HG02884 (cell line): Measurements from ENCODE around the gene PPRC1.

Source experiments
- ATAC-seq: cut with Tn5 transposase; IDR thresholded peaks from one replicate; pipeline ENCODE4 v1.9.1; 2021; ENCODE audit warnings: mild to moderate bottlenecking, moderate library complexity; ENCODE audit not compliant: unreplicated experiment

PPRC1 gene, protein sequence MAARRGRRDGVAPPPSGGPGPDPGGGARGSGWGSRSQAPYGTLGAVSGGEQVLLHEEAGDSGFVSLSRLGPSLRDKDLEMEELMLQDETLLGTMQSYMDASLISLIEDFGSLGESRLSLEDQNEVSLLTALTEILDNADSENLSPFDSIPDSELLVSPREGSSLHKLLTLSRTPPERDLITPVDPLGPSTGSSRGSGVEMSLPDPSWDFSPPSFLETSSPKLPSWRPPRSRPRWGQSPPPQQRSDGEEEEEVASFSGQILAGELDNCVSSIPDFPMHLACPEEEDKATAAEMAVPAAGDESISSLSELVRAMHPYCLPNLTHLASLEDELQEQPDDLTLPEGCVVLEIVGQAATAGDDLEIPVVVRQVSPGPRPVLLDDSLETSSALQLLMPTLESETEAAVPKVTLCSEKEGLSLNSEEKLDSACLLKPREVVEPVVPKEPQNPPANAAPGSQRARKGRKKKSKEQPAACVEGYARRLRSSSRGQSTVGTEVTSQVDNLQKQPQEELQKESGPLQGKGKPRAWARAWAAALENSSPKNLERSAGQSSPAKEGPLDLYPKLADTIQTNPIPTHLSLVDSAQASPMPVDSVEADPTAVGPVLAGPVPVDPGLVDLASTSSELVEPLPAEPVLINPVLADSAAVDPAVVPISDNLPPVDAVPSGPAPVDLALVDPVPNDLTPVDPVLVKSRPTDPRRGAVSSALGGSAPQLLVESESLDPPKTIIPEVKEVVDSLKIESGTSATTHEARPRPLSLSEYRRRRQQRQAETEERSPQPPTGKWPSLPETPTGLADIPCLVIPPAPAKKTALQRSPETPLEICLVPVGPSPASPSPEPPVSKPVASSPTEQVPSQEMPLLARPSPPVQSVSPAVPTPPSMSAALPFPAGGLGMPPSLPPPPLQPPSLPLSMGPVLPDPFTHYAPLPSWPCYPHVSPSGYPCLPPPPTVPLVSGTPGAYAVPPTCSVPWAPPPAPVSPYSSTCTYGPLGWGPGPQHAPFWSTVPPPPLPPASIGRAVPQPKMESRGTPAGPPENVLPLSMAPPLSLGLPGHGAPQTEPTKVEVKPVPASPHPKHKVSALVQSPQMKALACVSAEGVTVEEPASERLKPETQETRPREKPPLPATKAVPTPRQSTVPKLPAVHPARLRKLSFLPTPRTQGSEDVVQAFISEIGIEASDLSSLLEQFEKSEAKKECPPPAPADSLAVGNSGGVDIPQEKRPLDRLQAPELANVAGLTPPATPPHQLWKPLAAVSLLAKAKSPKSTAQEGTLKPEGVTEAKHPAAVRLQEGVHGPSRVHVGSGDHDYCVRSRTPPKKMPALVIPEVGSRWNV (N-terminal part only)

DNA sequence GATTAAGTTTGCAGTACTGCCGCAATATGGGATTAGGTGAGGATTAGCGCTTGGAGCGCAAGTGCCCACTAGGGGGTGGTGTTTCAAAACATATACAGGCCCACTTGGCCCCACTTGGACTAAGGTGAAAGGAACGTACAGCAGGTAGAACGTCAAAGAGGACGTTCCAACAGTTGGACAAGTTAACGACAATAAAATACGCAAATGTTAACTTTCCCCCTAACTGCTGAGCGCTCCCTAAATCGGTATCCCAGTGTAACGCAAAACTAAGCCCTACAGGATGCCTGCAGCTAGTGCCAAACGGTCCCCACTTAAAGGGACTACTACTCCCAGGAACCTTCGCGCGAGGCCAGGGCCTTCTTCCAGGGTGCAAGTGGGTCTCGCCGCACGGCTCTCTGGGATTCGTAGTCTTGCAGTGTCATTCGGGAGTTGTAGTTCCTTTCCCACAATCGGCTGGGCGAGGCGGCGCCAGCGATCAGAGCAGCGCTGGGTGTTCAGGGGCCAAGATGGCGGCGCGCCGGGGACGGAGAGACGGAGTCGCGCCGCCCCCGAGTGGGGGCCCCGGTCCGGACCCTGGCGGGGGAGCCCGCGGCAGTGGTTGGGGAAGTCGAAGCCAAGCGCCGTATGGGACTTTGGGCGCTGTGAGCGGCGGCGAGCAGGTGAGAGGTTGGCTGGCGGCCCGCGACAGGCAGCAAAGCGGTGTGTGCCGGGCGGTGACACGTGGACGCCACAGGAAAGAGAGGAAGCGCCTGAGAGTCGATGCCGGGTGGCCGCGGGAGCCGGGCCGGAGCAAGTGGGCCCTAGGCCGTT lies at the start of gene PPRC1:
Gene PPRC1 (plus strand): TSS at position 478 of the 810 bp plus-strand sequence. CDS start 29 bp downstream, at position 507.
- ATAC-seq: peak; percentile 87

DNA sequence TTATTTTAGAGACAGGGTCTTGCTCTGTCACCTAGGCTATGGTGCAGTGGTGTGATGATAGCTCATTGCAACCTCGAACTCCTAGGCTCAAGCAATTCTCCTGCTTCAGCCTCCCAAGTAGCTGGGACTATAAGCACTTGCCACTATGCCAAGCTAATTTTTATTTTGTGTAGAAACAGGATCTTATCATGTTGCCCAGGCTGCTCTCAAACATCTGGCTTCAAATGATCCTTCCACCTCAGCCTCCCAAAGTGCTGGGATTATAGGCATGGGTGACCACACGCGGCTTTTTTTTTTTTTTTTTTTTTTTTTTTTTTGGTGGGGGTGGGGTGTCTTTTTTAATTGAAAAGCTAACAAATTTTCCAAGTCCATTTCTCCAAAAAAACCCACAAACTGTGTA lies 49.3 kb upstream of the PPRC1 start:
- ATAC-seq: no peak

DNA sequence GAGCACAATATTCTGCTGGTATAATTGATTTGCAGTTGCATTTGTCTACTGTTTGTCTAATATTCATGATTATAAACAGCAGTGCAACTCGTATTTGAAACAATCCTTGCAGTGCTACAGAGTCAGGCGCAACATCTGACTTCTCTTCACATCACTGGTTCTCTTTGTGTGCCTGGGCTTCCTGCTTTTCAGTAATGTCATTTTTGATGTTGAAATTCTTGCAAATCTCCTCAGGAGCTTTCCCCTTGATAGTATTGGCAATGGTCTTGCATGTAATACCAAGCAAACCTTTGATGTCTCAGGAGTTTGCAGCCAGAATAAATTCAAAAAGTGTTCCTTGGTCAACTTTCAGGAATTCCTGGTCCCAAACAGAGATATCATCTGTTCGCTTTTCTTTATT lies 47.5 kb upstream of the PPRC1 start:
- ATAC-seq: no peak

DNA sequence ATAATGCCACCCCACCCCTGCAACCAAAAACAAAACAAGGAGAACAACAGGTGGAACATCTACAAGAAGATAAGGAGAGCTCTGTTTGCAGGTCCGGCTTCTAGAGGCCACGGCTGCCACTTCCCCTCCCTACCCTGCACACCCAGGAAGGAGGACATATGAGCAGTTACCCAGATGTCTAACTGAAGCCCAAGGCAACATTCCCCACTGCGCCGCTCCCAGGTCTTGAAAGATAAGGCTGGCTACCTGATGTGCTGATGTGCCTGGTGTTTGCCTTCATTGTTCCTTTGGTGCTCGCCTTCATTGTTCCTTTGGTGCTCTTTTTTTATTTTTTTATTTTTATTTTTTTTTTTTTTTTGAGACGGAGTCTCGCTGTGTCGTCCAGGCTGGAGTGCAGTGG lies 46.6 kb upstream of the PPRC1 start:
- no peak for ATAC-seq

DNA sequence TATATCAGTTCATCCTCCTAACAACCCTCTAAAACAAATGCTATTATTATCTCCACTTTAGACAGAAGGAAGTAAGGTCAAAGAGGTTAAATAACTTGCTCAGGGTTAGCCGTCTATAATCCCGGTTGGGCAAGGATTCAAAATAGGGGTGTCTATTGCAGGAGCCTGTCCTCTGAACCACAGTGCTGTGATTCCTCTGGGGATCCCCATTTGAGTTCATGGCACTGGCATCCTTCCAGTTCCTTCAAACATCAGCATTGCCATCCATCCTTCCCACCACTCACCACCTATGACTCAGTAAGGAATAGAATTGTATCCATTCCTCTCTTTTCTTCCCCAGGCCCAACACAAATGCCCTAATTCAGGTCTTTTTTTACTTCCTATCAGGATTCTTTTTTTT lies 42.1 kb upstream of the PPRC1 start:
- no peak for ATAC-seq

DNA sequence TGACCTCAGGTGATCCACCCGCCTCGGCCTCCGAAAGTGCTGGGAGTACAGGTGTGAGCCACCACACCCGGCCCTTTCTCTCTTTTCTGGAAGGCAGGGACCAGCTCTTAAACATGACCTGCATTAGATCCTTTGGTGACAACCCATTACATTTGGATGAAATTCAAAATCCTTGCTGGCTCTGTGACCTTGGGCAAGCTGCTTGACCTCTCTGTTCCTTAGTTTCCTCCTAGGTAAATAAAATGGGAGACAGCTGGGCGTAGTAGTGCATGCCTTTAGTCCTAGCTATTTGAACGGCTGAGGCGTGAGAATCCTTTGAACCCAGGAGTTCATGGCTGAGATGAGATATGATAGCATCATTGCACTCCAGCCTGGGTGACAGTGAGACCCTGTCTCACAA lies 36.4 kb upstream of the PPRC1 start:
- no peak for ATAC-seq

DNA sequence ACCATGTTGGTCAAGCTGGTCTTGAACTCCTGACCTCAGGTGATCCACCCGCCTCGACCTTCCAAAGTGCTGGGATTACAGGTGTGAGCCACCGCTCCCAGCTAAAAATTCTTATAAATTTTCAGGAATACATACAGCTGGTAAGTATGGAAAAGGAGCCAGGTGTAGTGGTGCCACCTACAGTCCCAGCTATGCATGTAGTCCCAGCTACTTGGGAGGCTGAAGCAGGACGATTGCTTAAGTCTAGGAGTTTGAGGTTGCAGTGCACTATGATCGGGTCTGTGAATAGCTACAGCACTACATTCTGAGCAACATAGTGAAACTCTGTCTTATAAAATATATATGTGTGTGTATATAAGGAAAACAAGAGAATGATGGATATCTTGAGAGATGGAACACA lies 31.7 kb upstream of the PPRC1 start:
- ATAC-seq: no peak

DNA sequence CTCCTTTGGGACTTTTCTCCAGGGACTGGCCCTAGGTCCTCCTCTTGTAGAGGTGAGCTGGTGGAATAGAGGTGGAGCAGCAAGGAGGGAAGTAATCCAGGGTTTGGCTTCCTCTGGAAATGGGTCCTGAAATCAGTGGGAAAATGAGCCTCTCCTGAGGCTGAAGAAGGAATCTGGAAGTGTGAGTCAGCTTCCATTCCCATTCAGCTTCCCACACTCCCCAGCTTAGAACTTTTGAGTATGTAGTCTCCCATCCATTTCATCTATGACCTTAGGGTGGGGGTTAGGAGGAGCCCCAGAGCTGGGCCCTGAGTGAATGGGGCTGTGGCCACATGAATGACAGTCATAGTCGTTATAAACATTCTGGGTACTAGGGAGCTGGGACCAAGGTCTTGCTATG lies 30.4 kb upstream of the PPRC1 start:
- ATAC-seq: no peak

DNA sequence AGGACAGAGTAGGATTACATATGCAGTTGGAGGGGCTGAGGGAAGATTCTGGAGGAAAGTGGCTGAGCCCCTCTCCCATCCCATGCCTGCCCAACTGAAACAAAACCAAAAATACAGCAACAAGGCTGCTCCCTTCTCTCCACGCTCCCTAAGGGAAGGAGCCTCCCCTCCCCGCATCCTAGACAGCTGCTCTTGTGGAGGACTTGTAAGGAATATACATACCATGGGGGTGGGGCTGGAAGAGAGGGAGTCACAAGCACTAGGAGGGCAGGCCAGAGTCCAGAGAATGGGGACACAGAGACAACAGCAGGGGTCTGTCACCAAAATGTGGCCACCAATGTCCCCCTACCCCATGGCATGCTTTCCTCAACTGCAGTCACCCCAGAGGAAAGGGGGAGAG lies 25.8 kb upstream of the PPRC1 start:
- no peak for ATAC-seq

DNA sequence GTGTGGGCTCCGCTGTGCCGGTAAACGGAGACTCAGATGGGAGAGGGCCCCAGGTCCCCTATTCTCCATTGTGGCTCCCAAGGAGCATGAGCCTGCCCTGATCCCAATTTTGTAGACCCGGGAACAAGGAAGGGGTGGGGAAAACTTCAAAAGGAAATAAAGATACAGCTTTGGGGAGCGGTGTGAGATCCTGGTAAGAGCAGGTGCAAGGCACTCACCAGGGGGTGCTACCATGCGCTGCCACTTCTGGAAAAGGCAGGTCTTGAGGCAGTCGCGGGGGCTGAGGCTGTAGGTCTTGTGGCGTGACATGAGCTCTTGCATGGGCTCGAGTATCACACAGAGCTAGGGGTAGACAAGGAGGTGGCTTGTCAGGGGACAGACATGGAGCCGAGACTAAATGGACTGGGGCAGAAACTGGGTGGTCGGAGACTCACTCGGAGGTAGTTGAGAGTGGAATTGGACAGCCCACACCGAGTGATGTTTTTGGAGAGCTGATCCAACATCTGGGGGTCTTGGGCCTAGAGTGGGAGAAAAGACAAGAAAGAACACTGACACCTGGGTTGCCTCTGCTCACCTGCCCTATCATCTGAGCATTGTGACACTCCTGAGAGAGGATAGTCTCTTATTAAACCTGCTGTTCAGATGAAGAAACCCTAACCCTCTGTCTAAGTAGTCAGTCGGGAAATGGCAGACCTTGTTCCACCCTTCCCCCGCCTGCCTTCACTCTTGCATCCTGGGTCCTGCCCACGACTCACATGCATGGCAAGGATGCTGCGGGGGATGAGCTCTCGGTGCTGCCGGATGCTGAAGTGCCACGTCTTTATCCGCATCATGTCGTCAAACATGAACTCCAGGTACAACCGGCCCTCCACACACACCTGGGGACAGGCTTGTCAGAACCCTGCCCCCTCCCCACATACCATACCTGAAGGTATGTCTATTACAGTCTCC lies 23.4 kb upstream of the PPRC1 start:
- no peak for ATAC-seq

DNA sequence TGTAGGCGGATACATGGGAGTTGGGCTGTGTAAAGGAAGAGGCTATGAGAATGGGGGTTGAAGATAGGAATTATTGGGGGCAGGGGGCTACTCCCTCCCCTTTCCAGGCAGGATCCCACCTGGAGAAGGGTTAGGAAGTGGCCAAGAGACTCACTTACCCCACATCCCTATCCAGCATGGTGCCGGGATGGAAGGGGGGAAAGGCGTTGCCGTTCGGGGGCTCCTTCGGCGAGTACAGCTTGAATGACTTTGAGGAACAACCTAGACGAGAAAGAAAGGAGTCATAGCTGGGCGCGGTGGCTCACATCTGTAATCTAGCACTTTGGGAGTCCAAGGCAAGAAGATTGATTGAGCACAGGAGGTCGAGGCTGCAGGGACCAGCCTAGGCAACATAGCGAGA lies 21.6 kb upstream of the PPRC1 start:
- no peak for ATAC-seq

DNA sequence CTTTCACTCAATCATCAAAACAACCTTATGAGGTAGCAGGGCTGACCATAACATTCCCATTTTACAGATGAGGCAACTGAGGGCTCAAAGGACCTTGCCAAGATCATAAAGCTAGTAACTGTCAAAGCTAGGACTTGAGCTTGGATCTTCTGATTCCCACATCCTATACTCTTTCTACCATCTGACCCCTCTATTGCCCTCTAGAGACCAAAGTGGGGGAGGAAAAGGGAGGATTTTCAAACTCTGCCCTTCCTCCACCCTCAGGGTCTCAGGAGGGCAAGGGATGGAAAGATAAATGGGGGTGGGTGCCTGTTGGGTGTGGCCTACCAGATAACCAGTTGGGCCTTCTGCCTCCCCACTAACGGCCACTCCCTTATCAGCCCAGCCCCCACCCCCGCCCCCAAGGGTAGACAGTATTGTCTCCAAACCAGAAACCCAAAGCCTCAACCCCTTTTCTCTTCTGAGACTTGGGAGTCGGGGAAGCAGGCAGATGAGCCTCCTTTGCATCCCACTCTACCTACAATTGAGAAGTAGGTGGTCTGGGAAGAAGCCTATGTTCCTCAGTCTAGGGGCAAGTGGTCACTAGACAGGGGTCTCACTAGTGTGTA lies 20.5 kb upstream of the PPRC1 start:
- ATAC-seq: no peak

DNA sequence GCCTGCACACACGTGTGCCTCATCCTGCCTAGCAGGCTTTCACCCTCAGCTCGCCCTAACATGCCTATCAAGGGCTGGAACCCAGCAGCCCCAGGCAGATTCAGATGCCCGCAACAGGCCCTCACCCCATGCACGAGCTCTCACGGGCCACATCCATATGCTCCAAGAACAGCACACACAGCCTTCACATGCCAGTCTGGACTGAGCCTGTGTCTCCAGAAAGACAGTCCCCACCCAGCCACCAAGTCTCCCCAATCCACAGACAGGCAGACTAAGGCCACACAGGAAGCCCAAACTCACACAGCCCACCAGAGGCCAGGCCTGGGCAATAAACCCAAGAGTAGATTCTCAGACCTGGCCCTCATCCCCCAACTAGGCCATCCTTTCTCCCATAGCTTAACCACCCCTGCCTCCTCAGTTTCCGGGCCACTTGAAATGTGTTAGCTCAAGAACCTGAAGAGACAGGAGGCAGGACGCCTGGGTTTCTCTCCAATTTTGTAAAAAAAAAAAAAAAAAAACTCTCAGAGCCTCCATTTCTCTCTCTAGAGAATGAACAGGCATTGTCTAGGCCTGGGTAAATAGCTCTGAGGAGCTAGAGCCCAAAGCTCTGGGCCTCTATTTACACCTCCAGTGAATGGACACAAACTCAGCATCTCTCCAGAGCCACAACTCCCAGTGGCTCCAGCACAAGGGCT lies 19.4 kb upstream of the PPRC1 start:
- no peak for ATAC-seq

DNA sequence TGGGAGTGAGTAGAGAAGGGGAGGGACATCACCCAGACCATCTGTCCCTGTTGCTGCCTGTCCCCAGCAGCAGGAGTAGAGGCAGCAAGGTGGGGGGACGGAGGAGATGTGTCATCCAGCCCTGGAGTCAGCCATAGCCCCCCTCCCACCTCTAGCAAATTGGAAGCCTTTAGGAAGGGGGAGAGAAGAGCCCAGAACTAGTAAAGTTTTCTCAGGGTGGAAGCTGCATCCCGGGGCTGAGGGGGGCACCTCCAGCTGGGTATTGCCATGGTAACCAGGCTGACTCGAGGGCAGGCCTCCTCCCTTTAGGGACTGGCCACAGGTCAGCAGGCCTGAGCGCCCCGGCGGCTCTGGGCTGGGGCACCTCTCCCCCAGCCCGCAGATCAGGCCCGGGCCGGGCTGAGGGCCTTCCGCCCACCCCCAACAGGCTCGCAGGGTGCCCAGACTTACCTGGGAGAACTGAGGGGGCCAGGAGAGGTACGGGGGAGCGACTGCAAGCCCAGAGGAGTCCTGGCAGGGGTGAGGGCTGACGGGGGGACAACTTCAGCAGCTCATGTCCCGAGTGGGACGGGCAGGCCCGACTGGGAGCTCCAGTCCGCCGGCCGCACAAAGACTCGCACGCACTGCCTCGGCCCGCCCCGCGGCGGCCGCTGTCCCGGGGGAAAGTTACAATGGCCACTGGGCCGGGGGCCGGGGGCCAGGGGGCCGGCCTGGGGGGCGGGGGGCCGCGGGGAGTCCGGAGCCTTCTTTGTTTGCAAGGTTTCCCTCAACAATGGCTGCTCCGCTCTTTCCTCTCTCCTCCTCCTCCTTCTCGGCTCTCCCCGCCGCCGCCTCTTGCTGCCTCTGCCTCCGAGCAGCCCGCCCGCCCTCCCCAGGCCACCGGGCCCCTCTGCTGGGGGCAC lies 18.6 kb upstream of the PPRC1 start:
- peak; percentile 11 for ATAC-seq

DNA sequence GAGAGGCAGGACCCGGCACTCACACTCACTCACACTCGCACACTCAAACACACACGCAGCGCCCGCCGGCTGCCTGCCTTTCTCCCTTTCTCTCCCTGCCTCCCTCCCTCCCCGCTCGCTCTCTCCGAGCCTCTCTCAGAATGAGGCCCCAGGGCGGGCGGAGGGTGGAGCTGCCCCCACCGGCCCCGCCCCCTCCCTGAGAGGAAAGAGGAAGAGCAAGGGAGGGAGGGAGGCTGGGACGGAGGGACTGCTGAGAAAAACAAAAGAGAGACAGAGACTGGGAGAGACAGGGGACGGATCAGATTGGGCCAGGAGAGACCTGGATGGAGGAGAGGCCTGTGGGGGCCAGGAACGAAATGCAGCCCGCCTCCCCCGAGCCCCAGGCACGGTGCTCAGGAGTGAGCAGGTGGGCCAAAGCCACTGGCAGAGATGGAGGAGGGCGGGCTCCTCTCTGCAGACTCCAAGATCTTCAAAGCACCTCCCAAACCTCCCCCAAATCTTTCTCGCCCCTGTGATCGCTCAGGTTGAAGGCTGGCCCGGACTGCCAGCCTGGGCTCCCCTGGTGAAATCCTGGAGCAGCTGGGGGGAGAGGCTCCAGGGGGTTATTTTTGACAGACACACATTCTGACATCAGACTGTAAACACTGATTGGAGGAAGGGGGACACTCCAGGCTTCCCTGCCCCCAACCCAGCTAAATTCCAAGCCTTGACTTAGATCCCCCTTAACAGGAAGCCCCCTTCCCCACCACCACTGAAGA lies 17.8 kb upstream of the PPRC1 start:
- ATAC-seq: peak; percentile 59

DNA sequence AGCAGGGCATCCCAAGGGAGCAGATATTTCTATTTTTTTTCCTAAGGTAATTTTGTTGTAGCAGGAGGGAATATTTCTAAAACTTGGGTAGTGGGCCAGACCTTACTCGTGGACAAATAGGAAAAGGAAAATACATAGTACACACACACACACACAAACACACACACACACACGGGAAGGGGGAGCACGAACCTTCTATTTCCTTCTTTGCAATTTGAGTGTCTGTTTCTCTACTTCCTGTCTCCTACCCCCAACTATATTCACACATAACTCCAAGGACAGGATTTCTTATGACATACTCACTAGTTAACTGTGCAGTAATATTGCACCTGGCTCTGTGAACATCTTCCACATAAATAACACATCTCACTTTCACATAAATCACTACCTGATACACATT lies 17.1 kb upstream of the PPRC1 start:
- ATAC-seq: no peak
